H9 (cell line): ENCODE data around the gene DAAM1. TPM values are rescaled to one million over a fixed set of nuclear protein-coding genes. Genes with fewer than 3 reads are reported as not detected.

Experiments used
- DNase-seq: peaks from one replicate; pipeline ENCODE4 v3.0.0-alpha.2; 2017
- H2AFZ ChIP-seq: one replicate; pipeline ENCODE4 v1.6.1; 2013; ENCODE audit warnings: mild to moderate bottlenecking, low read length, control low read depth, moderate library complexity
- H2AK5ac ChIP-seq: 2 replicates; pipeline ENCODE4 v1.6.1; 2013; ENCODE audit warnings: low read length, control low read depth, mixed read lengths; ENCODE audit not compliant: insufficient read length
- H2BK120ac ChIP-seq: one replicate; pipeline ENCODE4 v1.6.1; 2013; ENCODE audit warnings: low read depth, mild to moderate bottlenecking, low read length, control low read depth, inconsistent platforms; ENCODE audit not compliant: poor library complexity, severe bottlenecking
- H2BK12ac ChIP-seq: 2 replicates; pipeline ENCODE4 v1.6.1; 2013; ENCODE audit warnings: low read length, control low read depth, mixed read lengths, low read depth; ENCODE audit not compliant: insufficient read length
- H2BK15ac ChIP-seq: 2 replicates; pipeline ENCODE4 v1.6.1; 2013; ENCODE audit warnings: low read depth, low read length, control low read depth
- H2BK20ac ChIP-seq: one replicate; pipeline ENCODE4 v1.6.1; 2013; ENCODE audit warnings: low read depth, mild to moderate bottlenecking, low read length, control low read depth, inconsistent platforms; ENCODE audit not compliant: poor library complexity, severe bottlenecking
- H2BK5ac ChIP-seq: 2 replicates; pipeline ENCODE4 v1.6.1; 2013; ENCODE audit warnings: low read length, control low read depth, mixed read lengths; ENCODE audit not compliant: insufficient read length
- H3K14ac ChIP-seq: 2 replicates; pipeline ENCODE4 v1.6.1; 2013; ENCODE audit warnings: low read length, control low read depth; ENCODE audit not compliant: insufficient read depth
- H3K18ac ChIP-seq: 2 replicates; pipeline ENCODE4 v1.6.1; 2013; ENCODE audit warnings: low read depth, mild to moderate bottlenecking, mixed read lengths, low read length, control low read depth; ENCODE audit not compliant: insufficient read length
- H3K23ac ChIP-seq: 2 replicates; pipeline ENCODE4 v1.6.1; 2013; ENCODE audit warnings: low read length, control low read depth, mixed read lengths, low read depth; ENCODE audit not compliant: insufficient read length
- H3K23me2 ChIP-seq: 2 replicates; pipeline ENCODE4 v1.6.1; 2013; ENCODE audit warnings: low read depth, mild to moderate bottlenecking, mixed read lengths, low read length, control low read depth; ENCODE audit not compliant: insufficient read length, poor library complexity, severe bottlenecking
- H3K27ac ChIP-seq: 2 replicates; pipeline ENCODE4 v1.5.1; 2013; ENCODE audit warnings: low read length, control low read depth, mixed read lengths, low read depth; ENCODE audit not compliant: insufficient read length
- H3K27me3 ChIP-seq: 2 replicates; pipeline ENCODE4 v1.6.1; 2013; ENCODE audit warnings: low read length, control low read depth, inconsistent platforms; ENCODE audit not compliant: insufficient read depth
- H3K4ac ChIP-seq: 2 replicates; pipeline ENCODE4 v1.6.1; 2013; ENCODE audit warnings: low read depth, mild to moderate bottlenecking, control low read depth, inconsistent platforms, low read length, moderate library complexity
- H3K4me1 ChIP-seq: 2 replicates; pipeline ENCODE4 v1.6.1; 2013; ENCODE audit warnings: low read length, control low read depth, inconsistent platforms; ENCODE audit not compliant: insufficient read depth
- H3K4me2 ChIP-seq: 2 replicates; pipeline ENCODE4 v1.6.1; 2013; ENCODE audit warnings: low read length, control low read depth, mixed read lengths; ENCODE audit not compliant: insufficient read length, insufficient read depth
- H3K56ac ChIP-seq: 2 replicates; pipeline ENCODE4 v1.6.1; 2013; ENCODE audit warnings: low read depth, mild to moderate bottlenecking, mixed read lengths, low read length, control low read depth; ENCODE audit not compliant: insufficient read length
- H3K79me1 ChIP-seq: 2 replicates; pipeline ENCODE4 v1.6.1; 2013; ENCODE audit warnings: low read depth, mild to moderate bottlenecking, moderate library complexity, low read length, control low read depth, inconsistent platforms; ENCODE audit not compliant: insufficient read depth, poor library complexity, severe bottlenecking
- H3K79me2 ChIP-seq: 2 replicates; pipeline ENCODE4 v1.6.1; 2013; ENCODE audit warnings: low read length, control low read depth, inconsistent platforms; ENCODE audit not compliant: insufficient read depth
- H3K9ac ChIP-seq: 2 replicates; pipeline ENCODE4 v1.6.1; 2013; ENCODE audit warnings: low read length, control low read depth, mixed read lengths; ENCODE audit not compliant: insufficient read length; ENCODE audit errors: extremely low read depth
- H3K9me3 ChIP-seq: one replicate; pipeline ENCODE4 v1.6.1; 2013; ENCODE audit warnings: low read depth, low read length, inconsistent platforms; ENCODE audit not compliant: control insufficient read depth
- H3T11ph ChIP-seq: one replicate; pipeline ENCODE4 v1.6.1; 2013; ENCODE audit warnings: mild to moderate bottlenecking, low read length, control low read depth, inconsistent platforms
- H4K20me1 ChIP-seq: one replicate; pipeline ENCODE4 v1.6.1; 2013; ENCODE audit not compliant: control insufficient read depth, insufficient read length, insufficient read depth
- H4K5ac ChIP-seq: 2 replicates; pipeline ENCODE4 v1.6.1; 2013; ENCODE audit warnings: low read depth, mild to moderate bottlenecking, mixed read lengths, low read length, control low read depth; ENCODE audit not compliant: insufficient read length
- H4K8ac ChIP-seq: replicated peaks from 2 replicates; pipeline ENCODE4 v1.6.1; 2013; ENCODE audit warnings: low read length, control low read depth, mixed read lengths, low read depth; ENCODE audit not compliant: insufficient read length
- H4K91ac ChIP-seq: 2 replicates; pipeline ENCODE4 v1.6.1; 2013; ENCODE audit warnings: low read depth, mild to moderate bottlenecking, moderate library complexity, mixed read lengths, low read length, control low read depth; ENCODE audit not compliant: insufficient read length
- H3K27ac Mint-ChIP-seq, 3 experiments: 2 replicates in 2 of 3; 3 replicates in 1 of 3; pipeline ENCODE4 v1.8.0; 2020 to 2021; ENCODE audit warnings: mixed read lengths in 3 of 3, mild to moderate bottlenecking in 1 of 3, moderate library complexity in 1 of 3
- H3K27me3 Mint-ChIP-seq: 2 replicates; pipeline ENCODE4 v1.8.0; 2021; ENCODE audit warnings: low read depth, mild to moderate bottlenecking, moderate library complexity, mixed read lengths
- H3K36me3 Mint-ChIP-seq, 3 experiments: 2 replicates in 2 of 3; 3 replicates in 1 of 3; pipeline ENCODE4 v1.8.0; 2020 to 2021; ENCODE audit warnings: low read depth in 3 of 3, mixed read lengths in 3 of 3; ENCODE audit not compliant: insufficient read depth in 1 of 3
- H3K4me1 Mint-ChIP-seq, 2 experiments: 2 replicates each; pipeline ENCODE4 v1.8.0; 2020; ENCODE audit warnings: mixed read lengths in 2 of 2
- H3K4me3 Mint-ChIP-seq, 2 experiments: 2 replicates in 1 of 2; 3 replicates in 1 of 2; pipeline ENCODE4 v1.8.0; 2020 to 2021; ENCODE audit warnings: mild to moderate bottlenecking in 2 of 2, mixed read lengths in 2 of 2, moderate library complexity in 1 of 2
- H3K9me3 Mint-ChIP-seq, 2 experiments: 2 replicates in 1 of 2; 3 replicates in 1 of 2; pipeline ENCODE4 v1.8.0; 2020; ENCODE audit warnings: mild to moderate bottlenecking in 2 of 2, mixed read lengths in 2 of 2, moderate library complexity in 1 of 2
- WGBS: extraction: QIAGEN DNeasy Blood & Tissue Kit; methylation state at CpG from one replicate; pipeline ENCODE4 v1.1.7; 2013; ENCODE audit warnings: missing lambda C conversion rate, low lambda C conversion rate, mixed read lengths; ENCODE audit not compliant: insufficient read length; ENCODE audit errors: extremely low coverage; 5-methylcytosine and 5-hydroxymethylcytosine counted together
- total RNA-seq: library from RNA; stranded (reverse); gene quantifications from 2 replicates; pipeline ENCODE4 v1.2.1, GENCODE V29; 2021
- TF ChIP-seq, protein P1 (sequence below): fragments of 200-600 bp; sonication (generic); conservative IDR thresholded peaks from 3 replicates; pipeline ENCODE4 v1.8.0; 2021; ENCODE audit warnings: antibody characterized with exemption, mild to moderate bottlenecking

DAAM1 gene
- total RNA-seq, 1 experiment from 2014 or later, result 19.5 TPM

GRCh38 chr14:59338761-59339160 is 150.3 kb downstream of the DAAM1 start:
- Histone ChIP-seq H3K27me3 (no peaks in the 10 kb centered on the region), H3K9me3 (no peaks in the 10 kb centered on the region), H4K8ac (no peak overlapping the region), H3K27ac (no peak overlapping the region), H4K20me1 (no peaks in the 10 kb centered on the region), H3K4ac (no peak overlapping the region), H4K91ac (no peak overlapping the region), H2BK120ac (no peak overlapping the region), H3K56ac (no peak overlapping the region), H3K9ac (no peak overlapping the region), H3K4me1 (peaks cover 20% of the 10 kb centered on the region; the same call in 1 of the 2 replicates), H2AFZ (no peak overlapping the region), H3K23me2 (no peaks in the 10 kb centered on the region), H2BK20ac (no peak overlapping the region), H3K14ac (no peak overlapping the region), H2AK5ac (no peak overlapping the region), H3T11ph (no peak overlapping the region), H3K4me2 (no peak overlapping the region), H2BK12ac (no peak overlapping the region), H3K18ac (no peak overlapping the region), H2BK5ac (no peak overlapping the region), H3K79me2 (no peaks in the 10 kb centered on the region), H4K5ac (no peak overlapping the region), H3K23ac (no peak overlapping the region), H3K79me1 (no peaks in the 10 kb centered on the region), H2BK15ac (no peak overlapping the region)
- no CpG with 5 or more reads among the region's 3 CpGs for whole genome bisulfite sequencing
- H3K36me3 Mint-ChIP-seq, result 0 out of 7 replicates have a peak, but pooled peaks cover 0 to 1% (median 0%) of the 10 kb centered on the region in 3 experiments
- H3K27ac Mint-ChIP-seq, result no peak overlapping the region
- DNase-seq, result no peak
- H3K27me3 Mint-ChIP-seq, result no peaks in the 10 kb centered on the region
- H3K4me1 Mint-ChIP-seq, result peaks cover 48 to 56% of the 10 kb centered on the region in 2 experiments
- no peaks in the 10 kb centered on the region for H3K9me3 Mint-ChIP-seq
- TF ChIP-seq, protein P1, sequence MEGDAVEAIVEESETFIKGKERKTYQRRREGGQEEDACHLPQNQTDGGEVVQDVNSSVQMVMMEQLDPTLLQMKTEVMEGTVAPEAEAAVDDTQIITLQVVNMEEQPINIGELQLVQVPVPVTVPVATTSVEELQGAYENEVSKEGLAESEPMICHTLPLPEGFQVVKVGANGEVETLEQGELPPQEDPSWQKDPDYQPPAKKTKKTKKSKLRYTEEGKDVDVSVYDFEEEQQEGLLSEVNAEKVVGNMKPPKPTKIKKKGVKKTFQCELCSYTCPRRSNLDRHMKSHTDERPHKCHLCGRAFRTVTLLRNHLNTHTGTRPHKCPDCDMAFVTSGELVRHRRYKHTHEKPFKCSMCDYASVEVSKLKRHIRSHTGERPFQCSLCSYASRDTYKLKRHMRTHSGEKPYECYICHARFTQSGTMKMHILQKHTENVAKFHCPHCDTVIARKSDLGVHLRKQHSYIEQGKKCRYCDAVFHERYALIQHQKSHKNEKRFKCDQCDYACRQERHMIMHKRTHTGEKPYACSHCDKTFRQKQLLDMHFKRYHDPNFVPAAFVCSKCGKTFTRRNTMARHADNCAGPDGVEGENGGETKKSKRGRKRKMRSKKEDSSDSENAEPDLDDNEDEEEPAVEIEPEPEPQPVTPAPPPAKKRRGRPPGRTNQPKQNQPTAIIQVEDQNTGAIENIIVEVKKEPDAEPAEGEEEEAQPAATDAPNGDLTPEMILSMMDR, result no peak
- no peak overlapping the region for H3K4me3 Mint-ChIP-seq
